Renal pelvis (tissue), 4 donors: Measurements from ENCODE around the gene ZMAT5. TPM values are rescaled to one million over a fixed set of nuclear protein-coding genes. Genes with fewer than 3 reads are reported as not detected.

Source experiments
- DNase-seq: peaks from one replicate; pipeline ENCODE4 v3.0.0-alpha.2; 2013
- polyA plus RNA-seq, 3 donors: library from polyadenylated mRNA; unstranded; fragments of 120-200 nt; gene quantifications; one replicate each; pipeline ENCODE4 v1.2.1, GENCODE V29; 2013; ENCODE audit not compliant: insufficient read length in 3 of 3

The ZMAT5 gene
- polyA plus RNA-seq, 3 donors = 22.5 to 29.7 (median 27.1) TPM

GRCh38 chr22:29691636-29692326, 75.0 kb downstream of the ZMAT5 start:
- no peak for DNase-seq

GRCh38 chr22:29690476-29690875, 76.3 kb downstream of the ZMAT5 start:
- DNase-seq = no peak

- DNase-seq = no peak
Observed at GRCh38 chr22:29689880-29690213, 77.0 kb downstream of the ZMAT5 start.

- DNase-seq = no peak
Observed at GRCh38 chr22:29689206-29689879, 77.5 kb downstream of the ZMAT5 start.

GRCh38 chr22:29684244-29684643, 82.6 kb downstream of the ZMAT5 start:
- DNase-seq = no peak

- no peak for DNase-seq
Observed at GRCh38 chr22:29683536-29683935, 83.3 kb downstream of the ZMAT5 start.

Other genes starting within 250 kb of the ZMAT5 start
- gene THOC5, start 213.2 kb downstream of the ZMAT5 start, polyA plus RNA-seq = 10 to 100 TPM; 31.5 to 37.1 (median 33.6) TPM
- gene NIPSNAP1, start 185.9 kb downstream of the ZMAT5 start, polyA plus RNA-seq = 100 to 1,000 TPM; 142 to 170 (median 157) TPM
- gene NF2, start 163.4 kb downstream of the ZMAT5 start, polyA plus RNA-seq = 10 to 100 TPM; 25.9 to 31.5 (median 29.3) TPM
- under 1 TPM in 2 of 3 donors, not detected in 1; 0.11 to 0.12 TPM for gene CABP7, start 47.0 kb downstream of the ZMAT5 start, polyA plus RNA-seq
- 100 to 1,000 TPM; 136 to 168 (median 151) TPM for gene UQCR10, start 362 bp upstream of the ZMAT5 start, polyA plus RNA-seq
- gene ASCC2, start 71.3 kb upstream of the ZMAT5 start, polyA plus RNA-seq = 10 to 100 TPM; 49.1 to 54.4 (median 52.1) TPM
- gene MTMR3, start 116.2 kb upstream of the ZMAT5 start, polyA plus RNA-seq = 10 to 100 TPM; 32.4 to 47.5 (median 44.9) TPM